ENCODE data around the gene ZNF189.

ZNF189 gene

DNA sequence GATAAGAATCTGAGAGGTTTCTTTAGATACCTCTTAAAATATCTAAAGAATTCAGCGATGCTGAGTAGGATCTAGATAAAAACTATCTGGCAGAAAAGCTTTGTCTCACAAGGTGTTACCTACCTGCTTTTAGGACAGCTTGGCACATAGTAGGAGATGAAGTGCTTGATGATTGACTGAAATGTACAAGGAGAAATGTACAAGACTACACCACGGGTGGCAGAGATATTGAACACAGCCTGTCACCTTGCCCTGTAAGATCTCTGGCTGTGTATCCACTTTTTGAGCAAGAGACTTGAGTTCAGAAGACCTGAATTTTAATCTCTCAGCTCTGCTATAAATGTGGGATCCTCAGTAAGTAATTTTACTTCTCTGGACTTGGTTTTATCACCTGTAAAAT, 21.2 kb downstream of the ZNF189 start:
- no peak for DNase-seq (ENCODE audit: low read depth)

DNA sequence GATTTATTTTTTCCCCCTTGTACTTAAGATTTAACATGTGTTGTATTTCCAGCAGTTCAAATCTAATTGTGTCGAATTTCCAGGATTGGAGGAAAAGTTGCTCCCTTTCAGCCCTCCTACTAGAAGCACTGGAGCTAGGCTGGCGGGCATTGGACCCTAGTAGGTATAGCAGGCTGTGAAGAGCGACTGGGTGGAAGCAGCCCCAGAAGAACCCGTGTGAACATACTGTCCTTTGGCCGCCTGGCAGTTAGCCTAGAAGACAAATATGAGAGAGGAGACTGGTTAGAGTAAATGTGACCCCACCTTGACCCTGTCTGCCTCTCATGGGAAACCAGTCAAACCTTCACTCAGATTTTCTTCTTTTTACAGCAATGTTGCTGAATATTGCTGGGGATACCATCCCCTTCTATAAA, 23.0 kb downstream of the ZNF189 start:
- DNase-seq (ENCODE audit: low read depth) = peak; percentile 62

DNA sequence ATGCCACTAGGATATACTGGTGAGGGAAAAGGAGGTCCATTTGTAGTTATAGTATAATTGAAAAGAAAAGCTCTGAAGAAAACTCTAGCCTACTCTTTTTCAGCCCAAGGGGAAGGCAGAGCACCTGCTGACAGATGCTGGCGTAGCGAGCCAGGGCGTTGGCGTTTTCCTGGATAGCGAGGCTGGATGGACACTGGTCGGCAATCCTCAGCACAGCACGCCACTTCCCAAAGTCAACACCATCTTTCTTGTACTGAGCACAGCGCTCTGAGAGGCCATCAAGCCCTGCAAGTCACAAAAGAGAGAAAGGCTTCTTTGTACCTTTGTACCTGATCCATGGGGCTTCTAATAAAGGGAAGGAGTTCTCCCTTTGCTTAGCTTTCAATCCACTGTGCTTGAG, 28.7 kb downstream of the ZNF189 start:
- no peak for DNase-seq (ENCODE audit: low read depth)

DNA sequence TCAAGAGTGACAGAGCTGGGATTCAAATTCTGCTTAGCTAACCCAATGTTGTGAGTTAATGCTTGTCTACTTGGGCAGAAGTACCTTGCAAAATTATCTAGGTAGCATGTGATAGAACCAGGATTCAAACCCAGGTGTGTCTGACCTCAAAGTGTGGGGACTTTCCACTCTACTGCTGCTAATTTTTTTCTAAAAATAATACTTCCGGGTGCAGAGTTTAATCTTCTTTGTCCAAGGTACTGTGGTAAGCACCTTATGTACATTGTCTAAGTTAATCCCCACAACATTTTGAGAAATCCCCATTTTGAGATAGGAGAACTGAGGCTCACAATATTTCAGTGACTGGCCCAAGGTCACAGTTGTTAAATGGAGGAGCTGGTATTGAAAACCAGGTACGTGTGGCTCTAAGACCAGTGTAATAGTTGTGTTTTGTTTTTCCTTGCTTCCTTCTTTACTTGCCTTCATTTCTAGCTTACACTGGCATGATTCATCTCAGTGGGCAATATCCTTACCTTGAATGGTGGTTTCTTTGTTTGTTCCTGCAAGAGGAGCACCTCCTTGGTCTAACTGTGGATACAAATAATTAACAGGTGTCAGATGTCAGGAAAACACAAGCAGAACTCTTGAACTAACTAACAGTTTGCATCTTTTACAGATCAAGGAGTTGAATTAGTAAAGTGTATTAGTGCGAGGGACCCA, 29.5 kb downstream of the ZNF189 start:
- no peak for DNase-seq (ENCODE audit: low read depth)

DNA sequence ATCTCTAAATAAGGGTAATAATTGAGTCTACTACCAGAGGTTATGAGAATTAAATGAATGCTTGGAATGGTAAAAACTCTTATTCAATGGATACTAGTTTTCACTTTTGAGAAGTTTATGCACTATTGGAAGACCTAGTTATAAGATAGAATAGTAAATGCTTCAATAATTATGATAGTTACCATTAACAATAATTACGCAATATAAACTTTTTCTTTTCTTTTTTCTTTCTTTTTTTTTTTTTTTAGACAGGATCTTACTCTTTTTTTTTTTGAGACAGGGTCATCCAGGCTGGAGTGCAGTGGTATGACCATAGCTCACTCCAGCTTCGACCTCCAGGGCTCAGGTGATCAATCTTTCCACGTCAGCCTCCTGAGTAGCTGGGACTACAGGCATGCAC, 30.3 kb downstream of the ZNF189 start:
- DNase-seq (ENCODE audit: low read depth) = no peak

DNA sequence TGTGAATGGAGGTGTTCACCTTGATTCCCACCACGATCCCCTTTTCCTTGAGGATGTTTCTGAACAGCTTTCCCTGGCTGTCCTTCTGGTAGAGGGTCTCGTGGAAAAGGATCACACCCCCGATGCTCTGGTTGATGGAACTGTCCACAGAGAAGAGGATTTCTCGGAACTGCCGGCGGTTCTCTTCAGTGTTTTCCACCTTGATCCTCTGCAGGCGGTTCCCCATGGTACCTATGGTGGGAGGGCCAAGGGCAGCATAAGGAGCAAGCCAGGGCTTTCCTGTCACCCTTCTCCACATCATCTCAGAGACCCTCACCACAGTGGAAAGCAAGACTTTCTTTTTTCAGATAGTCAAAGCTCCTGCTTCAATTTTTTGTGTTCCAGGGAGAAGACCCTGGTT, 31.1 kb downstream of the ZNF189 start:
- no peak for DNase-seq (ENCODE audit: low read depth)

DNA sequence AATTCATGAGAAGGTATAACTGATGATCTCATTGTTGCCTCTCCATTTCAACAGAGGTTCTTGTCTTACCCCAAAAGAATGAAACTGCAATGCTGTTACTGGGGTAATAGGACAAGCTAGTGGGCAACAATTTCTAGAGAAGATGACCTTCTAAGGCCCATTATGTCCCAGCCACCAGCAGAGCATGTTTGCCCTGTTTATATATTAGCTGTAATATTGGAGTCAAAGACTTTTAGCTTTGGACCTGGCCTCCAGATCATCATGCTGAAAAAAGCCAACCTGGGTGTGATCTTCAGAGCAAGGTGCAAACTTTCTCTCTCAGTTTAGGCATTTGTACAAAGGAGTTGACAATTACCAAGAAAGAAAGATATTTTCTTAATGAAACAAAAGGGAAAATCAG, 33.5 kb downstream of the ZNF189 start:
- DNase-seq (ENCODE audit: low read depth) = no peak

DNA sequence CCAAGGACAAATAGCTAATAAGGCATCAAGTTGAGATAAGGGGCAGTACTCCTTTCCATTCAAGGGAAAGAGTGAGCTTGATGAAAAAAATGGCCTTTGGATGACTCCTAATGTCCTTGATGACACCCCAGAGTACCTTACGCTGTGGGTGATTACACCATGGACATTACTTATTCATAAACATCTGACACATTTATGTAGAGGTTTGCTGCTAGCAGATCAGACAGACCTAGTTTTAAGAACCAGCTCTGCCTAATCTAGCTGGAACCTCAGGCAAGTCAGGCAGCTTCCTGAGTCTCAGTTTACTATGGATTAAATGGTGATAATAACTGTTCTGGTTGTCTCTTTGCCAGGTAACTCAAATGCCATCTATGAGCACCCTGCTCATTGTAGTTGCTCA, 34.1 kb downstream of the ZNF189 start:
- DNase-seq (ENCODE audit: low read depth) = no peak

DNA sequence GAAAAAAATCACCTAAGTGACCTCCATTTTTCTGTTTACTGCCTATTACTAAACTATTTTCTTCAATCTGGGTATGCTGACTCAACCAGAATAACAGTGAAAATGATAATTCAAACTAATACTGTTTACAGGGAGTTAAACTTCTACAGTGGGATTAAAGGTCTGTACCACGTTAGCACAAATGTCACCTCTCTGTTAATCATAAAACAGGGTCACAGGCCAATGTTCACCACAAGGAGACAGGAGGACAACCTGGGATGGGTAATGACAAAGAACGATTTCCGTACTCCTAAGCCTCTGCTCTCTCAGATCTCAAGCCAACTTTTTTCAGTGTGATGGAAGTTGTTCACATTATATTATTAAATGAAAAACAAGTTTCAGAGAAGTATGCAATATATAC, 34.6 kb downstream of the ZNF189 start:
- no peak for DNase-seq (ENCODE audit: low read depth)

DNA sequence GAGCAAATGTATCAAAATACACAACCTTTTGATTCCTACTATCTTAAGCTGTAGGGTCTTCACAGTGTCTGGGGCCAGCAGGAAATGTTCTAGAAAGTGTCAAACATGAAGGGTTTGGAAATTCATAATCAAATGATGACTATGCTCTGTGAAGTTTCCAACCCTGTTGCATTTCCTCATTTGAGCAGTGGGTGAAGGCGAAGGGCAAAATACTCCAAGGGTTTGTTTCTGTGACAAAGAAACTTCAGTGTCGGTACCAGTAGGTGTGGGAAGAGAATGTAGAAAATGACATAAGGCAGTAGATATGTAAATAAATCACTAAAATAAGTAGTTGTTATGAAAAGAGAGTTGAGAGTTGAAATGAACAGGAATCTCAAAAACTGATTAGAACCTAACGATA, 36.3 kb downstream of the ZNF189 start:
- no peak for DNase-seq (ENCODE audit: low read depth)

DNA sequence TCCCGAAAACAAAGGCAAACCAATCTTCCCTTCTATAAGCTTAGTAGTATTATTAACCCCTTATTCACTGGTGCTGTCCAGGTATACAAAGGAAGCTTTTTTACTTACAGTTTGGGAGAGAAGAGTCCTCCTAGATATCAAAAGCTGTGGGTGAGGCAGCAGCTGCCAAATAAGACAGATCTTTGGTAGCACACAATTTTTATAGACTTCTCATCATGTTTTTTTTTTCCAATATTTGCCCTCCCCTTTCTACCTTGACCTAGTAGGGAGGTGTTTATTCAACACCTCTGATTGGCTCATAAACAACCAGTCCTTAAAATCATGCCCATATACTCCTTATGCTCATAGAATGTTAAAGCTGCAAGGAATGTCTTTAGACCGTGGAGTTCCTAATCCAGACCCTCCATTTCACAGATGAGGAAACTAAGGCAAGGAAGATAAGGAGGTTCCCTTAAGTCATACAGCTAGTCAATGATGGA, 37.0 kb downstream of the ZNF189 start, which contains the start of gene ALDOB:
TSS of gene ALDOB (minus strand) at position 174 of the 479 bp plus-strand sequence. CDS start 4,887 bp downstream, outside the sequence.
- no peak for DNase-seq (ENCODE audit: low read depth)

DNA sequence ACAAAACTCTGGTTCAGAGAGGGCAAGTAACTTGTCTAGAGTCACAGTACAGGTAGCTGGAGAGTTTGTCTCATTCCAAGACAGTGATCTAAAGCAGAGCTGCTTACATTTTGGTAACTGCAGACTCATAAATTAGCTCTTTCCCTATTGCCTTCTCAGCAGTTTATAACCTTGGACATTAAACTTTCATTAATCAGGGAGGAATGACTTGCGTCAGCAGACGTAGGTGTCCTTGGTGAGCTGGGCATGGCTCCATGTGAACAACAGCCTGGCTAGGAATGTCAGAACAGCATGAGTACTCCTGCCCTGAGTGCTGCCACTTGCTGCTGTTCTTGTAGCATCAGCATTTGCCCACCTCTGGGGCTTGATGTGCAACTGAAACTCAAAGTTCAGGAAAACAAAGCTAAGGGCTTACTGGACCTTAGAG, 39.2 kb downstream of the ZNF189 start:
- no peak for DNase-seq (ENCODE audit: low read depth)

DNA sequence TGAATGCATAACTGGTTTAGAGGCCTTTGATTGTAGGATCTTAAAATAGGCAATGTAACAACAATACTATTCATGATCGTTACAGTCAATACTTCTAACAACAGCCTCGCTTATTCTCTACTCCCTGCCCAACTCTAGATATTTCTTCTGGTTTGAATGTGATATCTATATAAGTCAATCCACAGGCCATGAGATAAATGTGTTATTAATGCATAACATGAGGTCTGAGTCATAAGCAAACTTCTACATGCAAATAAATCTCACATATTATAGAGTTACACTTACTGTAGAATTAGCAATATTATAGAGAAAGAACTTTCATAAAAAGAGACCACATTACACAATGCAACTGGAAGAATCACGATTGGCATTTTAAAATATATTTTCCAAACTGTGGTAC, 39.9 kb downstream of the ZNF189 start:
- DNase-seq (ENCODE audit: low read depth) = no peak

DNA sequence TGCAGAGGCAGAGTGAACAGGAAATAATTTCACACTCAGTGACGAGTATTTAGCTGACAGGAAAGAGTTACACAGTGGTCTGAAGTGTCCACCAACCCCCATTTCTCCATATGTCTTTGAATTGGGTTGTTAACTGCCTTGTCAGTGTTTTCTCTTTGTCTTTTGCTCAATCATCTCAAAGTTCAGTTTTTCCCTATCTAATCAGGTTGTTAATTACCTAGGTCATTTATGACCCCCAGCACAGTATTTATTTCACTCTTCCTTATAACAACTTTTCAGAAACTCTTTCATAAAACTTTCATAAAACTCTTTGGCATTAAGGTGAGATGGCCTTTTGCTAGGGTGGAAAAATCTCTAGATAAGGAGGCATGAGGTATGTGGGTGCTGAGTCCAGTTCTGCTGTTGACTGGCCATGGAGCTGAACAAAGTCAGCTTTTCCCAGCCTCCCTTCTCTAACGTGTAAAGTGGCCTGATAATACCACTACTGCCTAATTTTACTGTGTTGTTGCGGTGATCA, 42.1 kb downstream of the ZNF189 start:
- no peak for DNase-seq (ENCODE audit: low read depth)

DNA sequence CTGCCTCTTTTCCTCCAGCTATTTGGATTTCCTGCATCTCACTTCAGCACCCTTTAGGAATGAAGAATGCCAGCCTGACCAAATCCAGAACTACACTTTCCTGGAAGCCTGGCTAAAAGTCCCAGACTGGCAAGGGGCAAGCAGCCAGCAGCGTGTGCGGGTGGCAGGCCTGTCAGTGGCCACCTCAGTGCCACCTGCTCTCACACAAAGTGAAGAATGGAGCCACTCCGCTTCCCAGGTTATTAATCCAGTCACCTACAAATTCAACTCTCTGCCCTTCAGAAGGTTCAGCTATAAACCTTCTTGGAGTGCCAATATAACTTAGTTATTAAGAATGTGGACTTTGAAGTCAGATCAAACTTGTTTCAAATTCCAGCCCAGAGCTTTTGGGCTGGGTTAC, 43.7 kb downstream of the ZNF189 start:
- no peak for DNase-seq (ENCODE audit: low read depth)

DNA sequence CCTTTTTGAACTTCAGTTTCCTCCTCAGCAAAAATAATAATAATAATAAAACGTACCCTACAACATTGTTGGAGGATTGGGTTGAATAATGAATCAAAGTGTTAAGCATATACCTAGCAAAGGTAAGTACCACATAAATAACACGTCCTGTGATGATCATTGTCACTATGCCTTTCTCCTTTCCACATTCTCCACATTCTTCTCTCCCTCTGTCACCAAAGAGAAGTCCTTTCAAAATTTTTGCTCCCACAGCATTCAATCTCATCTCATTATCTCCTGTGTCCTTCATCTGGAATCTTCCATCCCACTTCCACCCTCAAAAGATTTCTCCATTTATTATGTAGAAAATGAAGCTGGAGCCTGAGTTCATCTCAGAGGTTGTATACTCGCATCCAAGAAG, 44.1 kb downstream of the ZNF189 start:
- no peak for DNase-seq (ENCODE audit: low read depth)

DNA sequence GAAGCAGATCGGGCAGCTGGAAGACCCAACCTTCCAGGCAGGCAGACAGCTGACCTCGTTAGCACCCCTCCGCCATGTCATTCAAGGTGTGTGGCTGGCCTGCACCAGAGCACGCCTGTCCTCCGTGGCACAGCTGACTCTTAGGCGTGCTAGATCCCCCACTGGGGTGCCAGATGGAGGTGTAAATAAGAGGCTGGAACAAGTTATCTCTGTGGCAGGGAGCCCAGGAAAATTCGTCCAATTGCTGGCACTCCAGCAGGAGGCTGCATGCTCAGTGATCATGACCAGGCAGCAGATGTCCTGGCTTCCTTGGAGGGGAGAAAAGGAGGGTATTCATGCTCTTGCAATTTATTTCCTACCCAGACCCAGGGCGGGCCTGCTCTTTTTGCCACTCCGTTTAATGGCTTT, 44.7 kb downstream of the ZNF189 start:
- DNase-seq (ENCODE audit: low read depth) = no peak

DNA sequence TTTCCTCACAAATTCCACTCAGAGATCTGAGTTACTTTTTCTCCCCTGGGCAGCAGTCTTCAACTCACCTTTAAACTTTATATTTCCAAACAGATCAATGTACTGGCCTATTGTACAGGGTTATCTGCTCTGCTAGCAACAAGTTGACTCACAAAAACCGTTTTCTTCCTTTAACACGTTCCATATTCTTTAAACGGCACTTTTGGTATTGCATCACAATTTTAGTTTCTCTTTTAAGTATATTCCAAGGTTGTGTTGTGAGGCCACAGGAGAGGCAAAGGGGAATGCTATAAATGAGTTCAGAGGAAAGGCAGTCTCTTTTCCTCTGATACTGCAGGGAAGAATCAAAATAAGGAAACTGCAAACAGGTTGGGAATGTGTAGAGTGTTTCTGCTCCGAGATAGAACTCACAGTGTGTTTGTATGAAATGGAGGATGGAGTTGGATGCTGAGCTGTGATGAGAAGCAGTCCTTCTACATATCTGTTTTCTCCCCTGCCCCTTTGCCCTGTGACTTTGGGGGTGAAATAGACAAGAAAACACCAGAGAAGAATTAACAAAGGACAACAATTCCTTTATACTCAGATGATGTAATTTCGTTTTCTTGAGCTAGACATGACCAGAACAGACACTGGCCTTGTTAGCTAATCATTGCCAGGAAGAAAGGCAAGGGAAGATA, 46.8 kb downstream of the ZNF189 start:
- peak; percentile 56 for DNase-seq (ENCODE audit: low read depth)

DNA sequence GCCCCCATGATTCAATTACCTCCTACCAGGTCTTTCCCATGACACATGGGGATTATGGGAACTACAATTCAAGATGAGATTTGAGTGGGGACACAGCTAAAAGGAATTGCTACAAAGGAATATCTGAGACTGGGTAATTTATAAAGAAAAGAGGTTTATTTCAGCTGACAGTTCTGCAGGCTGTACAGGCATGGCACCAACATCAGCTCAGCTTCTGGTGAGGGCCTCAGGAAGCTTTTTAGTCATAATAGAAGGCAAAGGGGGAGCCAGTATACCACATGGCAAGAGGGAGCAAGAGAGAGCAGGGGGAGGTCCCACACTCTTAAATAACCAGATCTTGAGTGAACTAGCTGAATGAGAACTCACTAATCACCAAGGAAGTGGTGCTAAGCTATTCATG, 48.1 kb downstream of the ZNF189 start:
- DNase-seq (ENCODE audit: low read depth) = no peak

DNA sequence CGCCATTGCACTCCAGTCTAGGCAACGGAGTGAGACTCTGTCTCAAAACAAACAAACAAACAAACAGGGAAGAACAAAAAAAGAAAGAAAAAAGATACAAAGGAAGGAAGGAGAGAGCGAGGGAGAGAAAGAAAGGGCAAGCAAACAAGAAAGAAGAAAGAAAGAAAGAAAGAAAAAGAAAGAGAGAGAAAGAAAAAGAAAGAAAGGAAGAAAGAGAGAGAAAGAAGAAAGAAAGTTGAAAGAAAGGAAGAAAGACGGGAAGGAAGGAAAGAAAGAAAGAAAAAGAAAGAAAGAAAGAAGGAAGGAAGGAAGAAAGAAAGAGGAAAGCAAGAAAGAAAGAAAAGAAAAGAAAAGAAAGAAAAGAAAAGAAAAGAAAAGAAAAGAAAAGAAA, 50.0 kb downstream of the ZNF189 start:
- DNase-seq (ENCODE audit: low read depth) = no peak

DNA sequence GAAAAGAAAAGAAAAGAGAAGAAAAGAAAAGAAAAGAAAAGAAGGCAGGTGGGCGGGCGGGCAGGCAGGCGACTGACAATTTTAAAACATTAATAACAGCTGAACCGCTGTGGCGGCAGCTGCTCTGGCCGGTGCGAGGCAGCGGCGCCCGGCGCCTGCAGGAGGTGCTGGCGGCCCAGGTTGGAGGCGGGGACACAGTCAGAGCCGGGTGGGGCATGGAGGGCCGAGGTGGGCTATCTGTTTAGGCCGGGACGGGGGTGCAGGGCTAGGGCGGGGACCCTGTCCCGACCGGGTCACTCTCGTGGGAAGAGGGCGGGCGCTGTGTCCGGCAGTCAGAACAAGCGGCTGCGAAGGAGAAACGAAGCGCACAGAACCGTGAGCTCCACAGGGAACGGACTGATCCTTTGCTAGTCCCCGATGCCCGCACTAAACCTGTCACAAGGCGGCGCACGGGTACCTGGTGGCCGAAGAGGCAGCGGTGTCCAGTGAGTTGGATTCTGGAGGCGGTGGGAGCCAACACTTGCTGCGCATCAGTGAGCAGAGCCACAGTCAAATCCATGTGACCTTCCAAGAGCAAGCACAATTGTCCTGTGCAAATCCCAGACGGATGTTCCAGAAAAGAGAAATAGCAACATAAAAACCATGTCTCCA, 50.5 kb downstream of the ZNF189 start:
- DNase-seq (ENCODE audit: low read depth) = peak; percentile 71

DNA sequence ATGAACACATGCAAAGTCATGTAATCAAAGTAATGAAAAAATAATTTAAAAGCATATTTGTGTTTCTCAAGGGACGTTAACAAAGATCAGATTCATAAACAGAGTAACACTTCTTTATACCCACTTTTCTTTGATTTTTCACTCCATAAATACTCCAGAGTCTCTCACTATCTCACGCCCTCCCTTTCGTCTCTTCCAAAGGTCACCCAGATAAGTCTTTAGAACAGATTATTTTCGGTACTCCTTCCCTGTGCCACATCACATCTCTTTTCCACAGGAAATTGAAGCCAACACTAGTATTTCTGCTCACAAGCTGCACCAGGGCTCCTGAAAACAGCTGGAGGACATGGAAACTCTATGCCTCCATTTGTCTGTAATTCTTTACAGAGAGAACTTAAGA, 52.3 kb downstream of the ZNF189 start:
- DNase-seq (ENCODE audit: low read depth) = no peak

DNA sequence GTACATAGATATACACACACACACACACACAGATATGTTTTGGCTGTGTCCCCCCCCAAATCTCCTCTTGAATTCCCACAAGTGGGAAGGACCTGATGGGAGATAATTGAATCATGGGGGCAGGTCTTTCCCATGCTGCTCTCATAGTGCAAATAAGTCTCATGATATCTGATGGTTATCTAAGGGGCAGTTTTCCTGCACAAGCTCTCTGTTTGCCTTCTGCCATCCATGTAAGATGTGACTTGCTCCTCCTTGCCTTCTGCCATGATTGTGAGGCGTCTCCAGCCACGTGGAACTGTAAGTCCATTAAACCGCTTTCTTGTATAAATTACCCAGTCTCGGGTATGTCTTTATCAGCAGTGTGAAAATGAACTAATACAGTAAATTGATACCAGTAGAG, 52.8 kb downstream of the ZNF189 start:
- DNase-seq (ENCODE audit: low read depth) = no peak
